Loucy (cell line): ENCODE results near the gene CREG1.

Experiments
- CTCF ChIP-seq: fragments of 200-600 bp; sonication (generic); conservative IDR thresholded peaks from 2 replicates; pipeline ENCODE4 v1.5.1; 2014; ENCODE audit warnings: mild to moderate bottlenecking, antibody characterized with exemption, low read length
- EZH2phosphoT487 ChIP-seq: fragments of 200-600 bp; IDR thresholded peaks from 2 replicates; pipeline ENCODE4 v1.6.1; 2018; ENCODE audit warnings: antibody characterized with exemption, mild to moderate bottlenecking, moderate library complexity, borderline replicate concordance

- TF ChIP-seq CTCF = no peak
- no peak for TF ChIP-seq EZH2phosphoT487
These were observed 28.9 kb downstream of the CREG1 start for GRCh38 chr1:167524651-167525050.
